Stimulated activated CD4-positive, alpha-beta T cell treated with anti-CD3 and anti-CD28 coated beads, Interleukin-4, amount 100 ng/mL, for 4 hours (primary cell): ENCODE measurements around the gene MSI2.

Source experiments
- DNase-seq, 2 experiments: peaks; one replicate each; pipeline ENCODE4 v3.0.0-alpha.2; 2020

Gene MSI2

DNA sequence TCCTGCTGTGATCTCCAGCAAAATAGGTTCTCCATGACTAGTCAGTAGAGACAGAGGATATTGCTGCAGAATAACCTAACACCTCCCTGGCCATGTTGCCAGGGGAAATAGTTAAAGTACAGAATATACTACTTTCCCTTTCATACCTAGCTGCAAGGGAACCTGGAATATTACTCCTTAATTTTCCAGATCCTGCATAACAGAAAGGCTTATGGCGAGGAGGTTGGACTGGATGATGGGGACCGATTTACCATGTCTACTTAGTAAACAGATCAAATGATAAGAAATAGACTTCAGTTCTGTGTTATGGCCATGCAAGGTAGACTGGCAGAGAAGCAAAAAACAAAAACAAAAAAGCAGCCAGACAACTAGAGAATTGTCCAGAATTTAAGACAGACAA, 117.4 kb downstream of the MSI2 start:
- DNase-seq: no peak

DNA sequence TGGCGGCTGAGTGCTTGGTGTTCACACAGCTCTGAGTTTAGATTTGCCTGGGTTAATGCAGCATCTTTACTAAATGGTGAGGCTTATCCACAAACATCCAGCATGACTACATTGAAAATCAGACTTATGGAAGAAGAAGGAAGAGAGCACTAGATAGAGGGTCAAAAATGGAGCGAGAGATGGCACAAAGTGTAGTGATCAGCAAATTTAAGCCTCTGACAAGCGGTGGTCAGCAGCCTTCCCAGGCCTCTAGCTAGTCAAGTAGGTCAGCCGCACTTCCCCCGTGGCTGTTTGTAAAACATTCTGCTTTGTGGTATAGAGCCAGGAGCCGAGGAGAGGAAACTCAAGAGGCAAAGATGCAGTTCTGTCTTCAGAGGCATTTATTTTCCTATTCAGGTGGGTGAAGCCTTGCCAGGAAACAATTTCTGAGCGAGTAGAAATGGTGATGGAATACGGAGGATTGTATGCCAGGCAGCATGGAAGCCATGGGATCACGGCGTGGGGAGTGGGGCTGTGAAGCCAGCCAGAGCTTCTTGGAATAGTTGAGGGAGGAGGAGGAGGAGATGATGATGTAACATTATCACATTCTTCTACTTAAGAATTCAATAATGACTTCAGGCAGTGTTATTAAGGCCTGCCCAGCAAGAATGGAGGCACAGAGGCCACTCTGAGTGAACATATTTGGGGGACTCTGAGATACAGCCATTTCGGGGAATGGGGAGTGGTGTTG, 118.9 kb downstream of the MSI2 start:
- DNase-seq: no peak

DNA sequence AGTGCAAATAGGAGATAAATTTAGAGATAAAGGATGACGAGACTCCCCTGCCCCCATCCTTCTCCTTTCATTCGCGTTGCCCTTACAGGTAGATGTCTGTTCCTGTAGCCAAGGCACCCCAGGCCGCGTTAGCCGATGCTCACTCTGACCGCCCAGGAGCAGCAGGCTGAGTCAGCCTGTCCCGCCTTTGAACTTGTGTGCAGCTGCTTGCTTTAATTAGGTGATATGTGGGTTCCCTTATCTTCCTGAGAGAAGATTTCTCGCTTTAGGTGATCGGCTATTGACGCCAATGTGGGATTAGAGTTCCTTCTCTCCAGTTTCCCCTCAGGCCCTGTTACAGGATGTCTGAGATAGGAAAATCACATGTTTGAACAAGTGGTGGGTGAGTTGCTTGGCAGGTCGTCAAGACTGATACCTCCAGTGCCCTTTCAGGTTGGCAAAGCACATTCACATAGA, 119.5 kb downstream of the MSI2 start:
- DNase-seq: no peak

DNA sequence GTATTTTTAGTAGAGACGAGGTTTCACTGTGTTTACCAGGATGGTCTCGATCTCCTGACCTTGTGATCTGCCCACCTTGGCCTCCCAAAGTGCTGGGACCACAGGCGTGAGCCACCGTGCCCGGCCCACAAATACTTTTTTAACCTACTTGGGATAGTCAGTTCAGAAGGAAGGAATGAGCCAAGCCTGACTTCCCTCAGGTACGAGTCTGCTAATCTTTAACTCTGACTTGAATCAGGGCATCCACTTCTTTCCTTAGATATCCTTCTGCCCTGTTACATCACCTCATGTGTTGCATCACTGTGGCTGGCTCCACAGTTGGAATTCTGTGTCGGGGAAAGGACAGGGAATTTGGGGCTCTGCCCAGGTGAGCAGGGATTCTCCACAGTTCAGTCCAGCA, 120.8 kb downstream of the MSI2 start:
- no peak for DNase-seq

DNA sequence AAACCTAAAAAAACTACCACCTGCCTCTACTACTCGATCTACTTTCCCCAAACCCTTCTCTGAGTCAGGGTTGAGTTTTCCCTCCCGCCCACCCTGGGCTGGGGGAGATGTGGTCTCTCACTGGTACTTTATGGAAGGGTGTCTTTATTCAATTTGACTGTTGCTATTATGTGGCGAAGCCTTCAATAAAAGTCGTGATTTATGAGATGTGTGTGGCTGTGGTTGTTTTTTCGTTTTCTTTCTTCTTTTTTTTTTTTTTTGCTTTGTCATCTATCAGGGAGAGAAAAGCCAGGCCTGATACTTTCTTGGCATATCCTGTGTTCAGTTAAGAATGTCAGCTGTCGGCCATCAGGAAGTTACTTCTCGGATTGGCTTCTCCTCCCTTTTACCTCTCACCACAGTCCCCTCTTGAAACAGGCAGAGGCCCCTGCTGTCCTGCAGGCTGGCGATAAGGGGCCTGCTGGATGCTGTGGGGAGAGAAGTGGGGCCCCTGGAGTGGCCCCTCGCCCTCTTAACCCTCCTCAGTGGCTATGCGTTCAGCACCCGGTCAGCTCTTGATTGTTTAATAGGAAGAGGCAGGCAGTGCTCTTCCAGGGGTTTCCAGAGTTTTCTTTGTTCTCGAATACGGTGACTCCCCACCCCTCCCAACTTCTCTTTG, 123.0 kb downstream of the MSI2 start:
- no peak for DNase-seq

DNA sequence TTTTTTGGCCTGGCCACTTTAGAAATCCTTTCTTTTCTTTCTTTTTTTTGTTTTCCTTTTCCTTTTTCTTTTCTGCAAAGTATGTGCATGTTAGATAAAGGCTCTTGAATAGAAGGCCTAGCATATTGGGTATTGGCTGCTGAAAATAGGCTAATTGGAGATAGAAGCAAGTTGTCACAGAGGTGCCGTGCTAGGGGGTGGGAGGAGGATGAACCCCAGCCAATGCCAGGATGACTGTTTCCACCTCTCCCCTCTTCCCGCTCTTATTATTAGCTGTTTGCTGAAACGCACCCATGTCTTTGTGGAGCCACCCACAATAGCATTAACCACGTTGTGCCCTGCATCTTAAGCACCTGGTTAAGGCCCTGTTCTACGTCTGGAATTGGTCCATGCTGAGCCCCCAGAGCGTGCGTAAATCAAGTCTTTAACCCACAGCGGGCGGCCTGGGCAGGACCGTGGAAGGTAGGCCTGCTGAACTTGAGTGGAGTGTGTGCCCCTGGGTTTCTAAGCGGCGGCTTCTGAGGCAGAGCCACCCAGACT, 123.6 kb downstream of the MSI2 start:
- no peak for DNase-seq

DNA sequence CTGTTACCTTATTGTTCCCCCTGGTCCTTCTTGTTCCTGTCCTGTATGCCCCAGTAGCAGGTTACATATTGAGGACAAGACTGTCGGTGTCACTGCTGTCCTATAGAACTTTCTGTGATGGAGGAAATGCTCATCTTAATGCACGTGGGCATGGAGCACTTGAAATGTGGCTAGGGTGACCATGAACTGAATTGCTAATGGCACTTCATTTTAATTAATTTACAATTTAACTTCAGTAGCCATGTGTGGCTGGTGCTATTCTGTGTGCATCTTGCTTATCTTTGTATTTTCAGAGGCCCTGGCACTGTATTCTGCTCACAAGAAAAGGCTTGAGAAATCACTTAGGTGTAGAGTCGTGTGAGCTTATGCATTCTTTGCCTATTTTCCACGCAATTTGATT, 125.2 kb downstream of the MSI2 start:
- no peak for DNase-seq

DNA sequence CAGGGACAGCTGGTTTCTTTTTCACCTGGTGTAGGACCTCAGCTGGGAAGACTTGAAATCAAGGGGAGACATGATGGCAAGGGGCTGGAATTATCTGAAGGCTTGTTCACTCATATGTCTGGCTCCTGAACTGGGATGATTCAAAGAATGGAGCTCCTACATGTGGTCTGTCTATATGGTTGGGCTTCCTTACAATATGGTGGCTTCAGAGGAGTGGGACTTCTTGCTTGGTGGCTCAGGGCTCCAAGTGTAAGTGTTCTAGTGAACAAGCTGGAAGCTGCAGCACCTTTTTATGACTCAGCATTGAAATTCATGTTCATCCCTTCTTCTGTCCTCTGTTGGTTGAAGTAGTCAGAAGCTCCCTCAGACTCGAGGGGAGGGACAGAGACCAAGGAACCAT, 127.9 kb downstream of the MSI2 start:
- no peak for DNase-seq

DNA sequence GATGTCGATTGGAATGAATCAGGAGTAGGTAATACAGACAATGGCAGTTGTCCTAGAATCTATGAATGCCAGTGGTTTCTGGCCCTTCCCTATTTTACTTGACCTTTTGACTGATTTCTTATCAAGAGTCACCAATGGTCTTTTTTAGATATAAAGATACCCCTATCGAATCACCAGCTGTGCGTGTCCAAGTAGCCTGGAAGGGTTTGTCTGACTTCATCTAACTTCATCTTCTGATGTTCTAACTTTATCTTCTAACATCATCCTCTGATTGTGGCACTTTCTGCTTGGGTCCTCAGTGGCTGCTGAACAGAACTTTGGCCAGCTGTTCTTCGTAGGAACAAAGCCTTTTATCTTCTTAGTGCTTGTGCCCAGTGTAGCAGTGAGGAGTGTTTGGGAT, 129.7 kb downstream of the MSI2 start:
- no peak for DNase-seq

DNA sequence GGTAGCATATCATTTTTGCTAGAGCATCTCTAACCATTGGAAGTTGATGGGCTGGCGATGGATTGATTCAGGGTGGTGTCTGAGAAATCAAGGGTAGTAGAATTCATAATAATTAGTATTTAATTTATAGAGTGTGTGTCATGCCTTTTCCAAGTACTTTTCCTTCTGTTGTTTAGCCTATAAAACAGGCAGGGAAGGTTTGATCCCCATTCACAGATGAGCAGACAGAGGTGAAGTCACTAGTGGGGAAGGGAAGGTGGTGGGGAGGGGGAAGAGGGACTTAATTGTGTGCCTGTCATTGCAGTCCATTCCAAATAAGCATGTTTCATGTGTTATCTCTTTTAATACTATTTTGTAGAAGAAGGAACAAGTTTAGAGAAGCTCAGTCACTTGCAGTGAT, 131.3 kb downstream of the MSI2 start:
- no peak for DNase-seq

DNA sequence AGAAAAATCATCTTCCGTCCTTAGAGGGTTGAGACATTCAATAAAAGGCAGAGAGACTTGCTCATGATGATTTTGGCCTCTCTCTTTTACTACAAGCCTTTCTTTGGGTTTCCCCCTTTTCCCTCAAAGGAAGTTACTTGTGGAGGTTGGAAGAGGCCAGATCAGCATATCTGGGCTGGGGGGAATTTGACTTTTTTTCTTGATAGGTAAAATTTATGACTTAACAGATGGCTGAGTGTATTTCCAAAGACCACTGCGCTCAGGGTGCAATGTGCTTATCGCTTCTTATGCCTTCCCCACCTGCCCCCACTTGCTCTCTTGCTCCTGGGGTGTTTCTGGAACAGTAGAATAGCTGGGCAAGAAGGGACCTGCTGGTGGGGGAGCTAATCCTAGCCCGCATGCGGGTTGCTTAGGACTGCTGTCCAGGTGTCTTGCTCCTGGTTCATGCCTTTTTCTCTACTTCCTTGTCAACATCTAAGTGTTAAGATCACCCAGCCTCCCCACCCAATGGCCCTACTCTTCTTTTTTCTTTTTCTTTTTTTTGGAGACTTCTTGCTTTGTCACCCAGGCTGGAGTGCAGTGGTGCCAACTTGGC, 131.9 kb downstream of the MSI2 start:
- DNase-seq: no peak

DNA sequence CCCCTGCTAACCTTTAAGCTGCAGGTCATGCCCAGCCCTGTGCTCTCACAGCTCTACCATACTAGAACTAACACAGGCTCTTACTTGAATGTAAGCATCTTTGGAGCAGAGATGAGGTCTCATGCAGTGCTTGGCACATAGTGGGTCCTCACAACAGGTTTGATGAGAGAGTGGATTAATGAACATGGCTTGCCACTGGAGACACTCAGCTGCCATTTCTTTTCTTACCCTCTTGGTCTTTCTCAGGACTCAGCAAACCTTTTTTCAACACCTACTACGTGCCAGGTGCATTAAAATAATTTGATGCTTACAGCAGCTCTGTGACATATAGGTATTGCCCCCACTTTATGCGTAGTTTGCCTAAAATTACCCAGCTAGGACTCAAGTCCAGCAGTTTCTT, 133.2 kb downstream of the MSI2 start:
- DNase-seq: no peak

DNA sequence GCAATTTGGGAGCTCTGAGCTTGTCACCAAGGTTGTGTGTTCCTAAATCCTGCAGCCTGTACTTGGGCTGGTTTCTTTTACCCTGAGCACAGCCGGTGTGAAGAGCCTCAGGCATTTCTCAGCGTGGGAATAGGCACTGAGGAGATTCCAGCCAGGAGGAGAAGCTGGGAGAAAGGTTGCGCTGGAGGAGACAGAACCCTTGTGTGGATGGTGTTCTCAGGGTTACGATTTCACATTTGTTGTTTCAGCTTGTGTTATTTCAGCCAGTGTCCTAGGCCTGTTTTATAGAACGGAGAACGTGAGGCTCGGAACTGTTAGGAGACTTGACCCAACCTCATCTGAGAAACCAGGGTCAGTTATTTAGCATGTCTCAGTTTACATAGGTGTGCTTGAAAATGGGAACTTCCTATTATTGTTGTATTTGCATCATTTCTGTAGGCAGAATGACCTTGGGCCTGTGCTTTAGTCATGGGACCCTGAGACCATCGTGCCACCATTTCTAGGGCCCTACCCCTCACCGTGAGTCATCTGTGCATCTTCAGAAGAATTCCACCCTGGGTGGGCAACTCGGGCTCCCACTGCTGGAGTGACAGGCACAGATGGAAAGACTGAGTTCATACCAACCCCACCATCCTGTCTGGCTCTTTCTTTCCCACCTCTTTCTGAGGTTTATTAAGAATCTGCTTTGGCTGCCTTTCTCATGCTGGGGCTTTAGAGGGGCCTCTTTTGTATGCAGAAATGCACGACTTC, 134.9 kb downstream of the MSI2 start:
- DNase-seq: no peak

DNA sequence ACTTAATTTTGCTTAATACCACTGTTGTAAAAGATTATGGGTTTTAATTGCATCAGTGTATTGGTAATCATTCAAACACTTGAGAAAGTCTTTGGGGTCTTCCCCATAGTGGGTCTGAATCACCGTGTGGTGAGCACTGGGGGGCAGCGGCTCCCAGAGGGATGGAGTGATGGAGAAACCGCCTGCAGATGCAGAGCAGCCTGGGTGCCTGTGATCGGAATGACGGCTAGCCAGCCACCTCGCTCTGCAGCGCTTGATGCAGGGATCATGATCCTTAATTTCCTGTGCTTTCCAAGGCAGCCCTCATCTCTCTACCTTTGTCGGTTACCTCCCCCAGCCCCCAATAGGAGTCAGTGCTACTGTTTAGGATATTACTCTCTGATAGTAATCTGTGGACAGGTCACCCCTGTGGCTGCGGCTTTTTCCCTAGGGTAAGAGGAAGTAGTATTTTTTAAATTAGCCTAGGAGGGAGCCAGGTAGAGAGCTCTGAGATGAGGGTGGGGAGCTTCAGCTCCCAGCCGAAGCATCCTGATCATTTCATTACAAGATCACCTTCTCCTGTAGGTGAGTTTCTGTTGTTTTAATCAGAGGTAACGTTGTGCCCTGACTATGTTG, 135.6 kb downstream of the MSI2 start:
- DNase-seq: no peak

DNA sequence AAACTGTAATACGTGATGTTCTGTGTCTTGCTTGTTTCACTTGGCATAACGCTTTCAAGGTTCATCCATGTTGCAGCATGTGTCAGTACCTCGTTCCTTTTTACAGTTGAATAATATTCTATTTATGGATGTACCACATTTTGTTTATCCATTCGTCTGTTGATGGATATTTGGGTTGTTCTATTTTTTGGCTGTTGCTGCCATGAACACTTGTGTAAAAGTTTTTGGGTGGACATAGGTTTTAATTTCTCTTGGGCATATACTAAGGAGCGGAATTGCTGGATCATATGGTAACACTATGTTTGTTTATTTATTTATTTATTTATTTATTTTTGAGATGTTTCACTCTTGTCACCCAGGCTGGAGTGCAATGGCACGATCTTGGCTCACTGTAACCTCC, 137.0 kb downstream of the MSI2 start:
- no peak for DNase-seq

DNA sequence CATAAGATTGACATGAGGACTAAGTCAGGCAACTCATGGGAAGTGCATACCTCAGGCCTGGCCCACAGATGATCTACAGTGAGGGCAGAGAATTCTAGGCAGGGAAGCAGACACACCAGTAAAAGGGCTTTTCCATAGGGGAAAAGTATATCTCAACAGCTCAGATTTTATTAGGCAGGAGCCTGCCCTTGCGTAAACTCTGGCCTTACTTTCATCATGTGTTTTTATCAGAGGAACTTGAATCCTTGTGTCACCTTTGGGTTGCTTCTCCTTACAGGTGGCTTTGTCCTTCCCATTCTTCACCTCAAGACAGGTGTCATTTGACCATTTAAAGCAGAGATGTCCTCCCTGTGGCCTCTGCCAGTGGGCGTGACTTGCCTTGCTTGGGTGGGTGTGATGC, 138.1 kb downstream of the MSI2 start:
- DNase-seq: no peak

DNA sequence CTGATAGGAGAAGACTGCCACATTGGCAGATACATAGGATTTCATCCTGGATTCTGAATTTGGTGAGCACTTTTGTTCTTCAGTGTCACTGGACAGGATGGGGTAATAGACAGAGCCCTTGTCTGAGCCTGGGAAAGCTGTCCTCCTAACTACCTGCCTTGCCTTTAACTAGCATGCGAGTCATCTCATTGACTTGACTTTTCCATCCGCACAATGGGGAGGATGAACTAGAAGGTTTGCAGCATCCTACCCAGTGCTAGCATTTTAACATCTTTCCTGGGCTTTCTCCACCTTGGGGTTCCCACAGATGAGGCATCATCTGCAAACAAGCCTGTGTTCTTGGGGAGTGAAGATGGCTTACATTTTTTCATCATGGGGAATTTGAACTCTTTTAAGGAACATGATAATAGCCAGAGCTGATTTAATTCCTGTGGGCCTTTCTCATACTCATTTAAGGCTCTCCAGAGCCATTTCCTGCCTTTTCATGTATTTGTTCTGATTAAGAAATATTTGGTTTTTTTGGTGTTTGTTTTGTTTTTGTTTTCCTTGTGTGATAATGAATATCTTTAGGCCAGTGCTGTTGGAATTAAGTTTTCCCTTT, 139.5 kb downstream of the MSI2 start:
- no peak for DNase-seq

DNA sequence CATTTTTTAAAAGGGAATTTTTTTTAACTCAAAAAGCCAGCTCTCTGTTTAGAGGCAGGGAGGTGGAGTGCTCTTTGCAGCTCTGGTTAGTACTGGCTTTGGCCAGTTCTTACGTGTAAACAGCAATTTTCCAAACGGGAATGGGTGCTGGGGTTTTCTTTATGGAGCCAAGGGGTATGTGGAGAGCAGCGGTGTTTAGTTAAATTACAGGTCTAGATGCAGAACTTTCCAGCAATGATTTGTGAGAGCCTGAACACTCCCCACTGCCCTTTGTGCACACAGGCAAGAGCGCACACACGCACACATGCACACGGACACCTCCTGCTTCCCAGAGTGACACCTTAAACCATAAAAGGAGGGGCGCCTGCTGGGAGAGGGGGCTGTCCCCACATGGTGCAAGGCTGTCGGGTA, 140.2 kb downstream of the MSI2 start:
- DNase-seq: no peak

DNA sequence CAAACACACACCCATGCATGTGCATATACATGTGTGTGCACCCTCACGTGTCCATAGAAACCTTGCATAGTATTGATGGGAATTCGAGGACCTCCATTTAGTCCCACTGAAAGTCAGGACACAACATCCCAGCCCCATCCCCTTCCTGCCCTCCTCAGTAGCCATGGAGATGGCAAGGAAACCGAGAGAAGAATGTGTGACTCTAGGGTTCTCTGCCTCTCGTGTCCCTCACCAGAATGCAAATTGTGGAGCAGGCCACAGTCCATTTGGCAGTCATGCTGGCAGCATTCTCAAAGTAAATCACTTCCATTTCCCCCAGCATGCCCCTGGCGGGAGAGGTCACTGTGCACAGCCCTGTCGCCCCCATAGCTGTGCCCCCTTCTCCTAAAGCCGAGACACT, 141.1 kb downstream of the MSI2 start:
- no peak for DNase-seq

DNA sequence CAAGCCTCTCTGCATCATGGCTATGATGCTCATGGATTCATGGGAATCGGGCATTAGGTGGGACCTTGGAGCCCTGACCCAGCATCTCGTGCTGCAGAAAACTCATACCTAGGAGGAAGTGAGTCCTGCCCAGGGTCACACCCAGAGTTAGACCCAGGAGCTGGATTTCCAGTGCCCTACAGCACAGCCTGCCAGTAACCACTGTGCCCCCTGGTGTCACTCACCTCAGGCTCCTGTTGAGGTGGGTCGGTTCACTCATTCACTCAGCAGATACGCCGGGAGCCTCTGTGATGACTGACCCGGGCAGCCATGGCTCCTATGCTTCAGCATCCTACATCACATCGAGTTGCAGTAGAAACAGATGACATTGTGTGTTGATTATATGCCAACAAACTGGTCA, 143.4 kb downstream of the MSI2 start:
- no peak for DNase-seq

DNA sequence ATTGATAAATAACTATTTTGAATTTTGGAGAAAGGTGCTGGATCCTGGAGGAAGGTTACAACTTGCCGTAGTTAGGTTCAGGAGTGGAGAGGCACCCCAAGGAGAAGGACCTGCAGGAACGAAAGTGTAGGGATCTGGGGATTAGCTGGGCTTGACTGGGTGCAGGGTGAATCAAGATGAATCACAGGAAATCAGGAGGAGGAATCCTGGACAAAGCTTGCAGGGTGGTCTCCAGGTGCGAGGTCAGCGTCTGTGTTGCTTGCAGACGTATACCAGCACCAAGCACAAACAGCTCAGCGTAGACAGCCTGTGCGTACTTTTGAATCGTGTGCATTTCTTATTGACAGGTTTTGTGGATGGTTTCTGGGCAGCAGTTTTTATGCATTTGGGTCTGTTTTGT, 144.3 kb downstream of the MSI2 start:
- no peak for DNase-seq
